OCI-LY7 (cell line): Measurements from ENCODE around the gene ADAMTS6.

Source experiments
- CTCF ChIP-seq: fragments of 200-600 bp; sonication (generic); conservative IDR thresholded peaks from 2 replicates; pipeline ENCODE4 v1.5.1; 2014; ENCODE audit warnings: mild to moderate bottlenecking, antibody characterized with exemption, low read length, moderate library complexity, mixed read lengths
- EZH2phosphoT487 ChIP-seq: fragments of 200-600 bp; sonication (generic); IDR thresholded peaks from 2 replicates; pipeline ENCODE4 v1.6.1; 2018; ENCODE audit warnings: low read depth, borderline replicate concordance, mild to moderate bottlenecking, mixed run types, antibody characterized with exemption, low read length, moderate library complexity, mixed read lengths

- TF ChIP-seq CTCF (no peak), EZH2phosphoT487 (no peak)
Measured at GRCh38 chr5:65262649-65263059, 219.1 kb downstream of the ADAMTS6 start.
